ENCODE results near the gene MLN. TPM values are rescaled to one million over a fixed set of nuclear protein-coding genes. Genes with fewer than 3 reads are reported as not detected.

Gene MLN
- total RNA-seq, 2 experiments from 2014 or later, result not detected

- Mint-ChIP-seq H3K27ac (no peak overlapping the region), H3K4me3 (no peak overlapping the region), H3K27me3 (ENCODE audit: low read depth) (no peaks in the 10 kb centered on the region)
Observed at GRCh38 chr6:33771146-33772081, 32.4 kb downstream of the MLN start.

GRCh38 chr6:33770833-33771145 lies 33.0 kb downstream of the MLN start:
- Mint-ChIP-seq H3K27ac (no peak overlapping the region), H3K36me3 (ENCODE audit: low read depth) (peaks cover 10% of the 10 kb centered on the region), H3K4me3 (no peak overlapping the region), H3K9me3 (no peaks in the 10 kb centered on the region), H3K4me1 (ENCODE audit: low read depth) (peaks cover 3% of the 10 kb centered on the region), H3K27me3 (ENCODE audit: low read depth) (no peaks in the 10 kb centered on the region)
- DNase-seq, result no peak
- intact Hi-C loops (cut with micrococcal nuclease), result loop anchor here (2.0 kb wide), 1 partner anchor 26 kb away; no protein-coding TSS in a partner anchor
- CTCF ChIA-PET, result interaction anchor here (0.6 to 7.7 kb wide), 35 partner anchors 9 to 383 kb away, joined by 3 to 66 read pairs (median 4); partner anchors contain the start of gene UQCC2

More at GRCh38 chr6:33771146-33772081, 32.4 kb downstream of the MLN start:
- H3K36me3 Mint-ChIP-seq (ENCODE audit: low read depth), result peaks cover 13% of the 10 kb centered on the region
- intact Hi-C loops (cut with micrococcal nuclease), result loop anchor here (2.0 kb wide), 1 partner anchor 27 kb away; no protein-coding TSS in a partner anchor
- H3K4me1 Mint-ChIP-seq (ENCODE audit: low read depth), result peaks cover 3% of the 10 kb centered on the region
- no peaks in the 10 kb centered on the region for H3K9me3 Mint-ChIP-seq
- CTCF ChIA-PET, result interaction anchor here (0.6 to 7.7 kb wide), 39 partner anchors 8 to 726 kb away, joined by 3 to 66 read pairs (median 3); partner anchors contain the start of gene UQCC2
- DNase-seq, result peak; percentile 63

- Mint-ChIP-seq H3K36me3 (ENCODE audit: low read depth) (peaks cover 6% of the 10 kb centered on the region), H3K27ac (no peak overlapping the region), H3K4me1 (ENCODE audit: low read depth) (peaks cover 3% of the 10 kb centered on the region), H3K4me3 (no peak overlapping the region), H3K9me3 (no peaks in the 10 kb centered on the region), H3K27me3 (ENCODE audit: low read depth) (no peaks in the 10 kb centered on the region)
- intact Hi-C loops (cut with micrococcal nuclease), result loop anchor here (2.0 kb wide), 1 partner anchor 25 kb away; no protein-coding TSS in a partner anchor
- CTCF ChIA-PET, result interaction anchor here (0.5 to 7.7 kb wide), 17 partner anchors 9 to 384 kb away, joined by 3 to 66 read pairs (median 4); partner anchors contain the start of gene UQCC2
- DNase-seq, result no peak
Observed at GRCh38 chr6:33770124-33770832, 33.5 kb downstream of the MLN start.

GRCh38 chr6:33769248-33769821 lies 34.5 kb downstream of the MLN start:
- DNase-seq, result no peak
- no peaks in the 10 kb centered on the region for H3K36me3 Mint-ChIP-seq (ENCODE audit: low read depth)
- H3K4me3 Mint-ChIP-seq, result no peak overlapping the region
- no peaks in the 10 kb centered on the region for H3K9me3 Mint-ChIP-seq
- CTCF ChIA-PET, result interaction anchor here (0.8 to 7.7 kb wide), 11 partner anchors 8 to 385 kb away, joined by 3 to 66 read pairs (median 6); no protein-coding TSS in a partner anchor
- intact Hi-C loops (cut with micrococcal nuclease), result loop anchor here (2.0 kb wide), 1 partner anchor 385 kb away; no protein-coding TSS in a partner anchor
- H3K27ac Mint-ChIP-seq, result no peak overlapping the region
- no peaks in the 10 kb centered on the region for H3K27me3 Mint-ChIP-seq (ENCODE audit: low read depth)
- H3K4me1 Mint-ChIP-seq (ENCODE audit: low read depth), result peaks cover 3% of the 10 kb centered on the region

- CTCF ChIA-PET, result interaction anchor here (0.7 to 7.7 kb wide), 9 partner anchors 23 to 386 kb away, joined by 3 to 66 read pairs (median 6); no protein-coding TSS in a partner anchor
- no peaks in the 10 kb centered on the region for H3K27me3 Mint-ChIP-seq (ENCODE audit: low read depth)
- intact Hi-C loops (cut with micrococcal nuclease), result loop anchor here (1.0 to 2.0 kb wide), 2 partner anchors 259 to 386 kb away; no protein-coding TSS in a partner anchor
- no peak overlapping the region for H3K27ac Mint-ChIP-seq
- H3K4me3 Mint-ChIP-seq, result no peak overlapping the region
- no peaks in the 10 kb centered on the region for H3K9me3 Mint-ChIP-seq
- no peaks in the 10 kb centered on the region for H3K36me3 Mint-ChIP-seq (ENCODE audit: low read depth)
- peak; percentile 85 for DNase-seq
- H3K4me1 Mint-ChIP-seq (ENCODE audit: low read depth), result peaks cover 3% of the 10 kb centered on the region
Observed at GRCh38 chr6:33768644-33769120, 35.1 kb downstream of the MLN start.

GRCh38 chr6:33766921-33767907 lies 36.6 kb downstream of the MLN start:
- no peaks in the 10 kb centered on the region for H3K27me3 Mint-ChIP-seq (ENCODE audit: low read depth)
- no peak overlapping the region for H3K4me3 Mint-ChIP-seq
- no peaks in the 10 kb centered on the region for H3K9me3 Mint-ChIP-seq
- H3K36me3 Mint-ChIP-seq (ENCODE audit: low read depth), result no peaks in the 10 kb centered on the region
- DNase-seq, result no peak
- intact Hi-C loops (cut with micrococcal nuclease), result no loop called here
- peaks cover 3% of the 10 kb centered on the region for H3K4me1 Mint-ChIP-seq (ENCODE audit: low read depth)
- no peak overlapping the region for H3K27ac Mint-ChIP-seq
- CTCF ChIA-PET, result interaction anchor here (0.6 to 7.7 kb wide), 16 partner anchors 9 to 288 kb away, joined by 3 to 66 read pairs (median 4); partner anchors contain the start of gene UQCC2

- Mint-ChIP-seq H3K9me3 (no peaks in the 10 kb centered on the region), H3K27ac (no peak overlapping the region), H3K4me3 (no peak overlapping the region), H3K36me3 (ENCODE audit: low read depth) (no peaks in the 10 kb centered on the region), H3K27me3 (ENCODE audit: low read depth) (no peaks in the 10 kb centered on the region), H3K4me1 (ENCODE audit: low read depth) (no peaks in the 10 kb centered on the region)
- CTCF ChIA-PET, result no interaction called here
- intact Hi-C loops (cut with micrococcal nuclease), result no loop called here
- DNase-seq, result no peak
Observed at GRCh38 chr6:33765368-33765767, 38.4 kb downstream of the MLN start.

- CTCF ChIA-PET, result interaction anchor here (0.7 kb wide), 1 partner anchor 97 kb away, joined by 3 read pairs; no protein-coding TSS in a partner anchor
Observed at GRCh38 chr6:33764036-33764435, 39.8 kb downstream of the MLN start.

GRCh38 chr6:33763483-33763882 lies 40.3 kb downstream of the MLN start:
- intact Hi-C loops (cut with micrococcal nuclease), result no loop called here
- CTCF ChIA-PET, result interaction anchor here (0.6 to 1.9 kb wide), 3 partner anchors 52 to 925 kb away, joined by 3 to 7 read pairs (median 3); partner anchors contain the start of genes TAP2 and UQCC2
- Mint-ChIP-seq H3K27ac (no peak overlapping the region), H3K27me3 (ENCODE audit: low read depth) (no peaks in the 10 kb centered on the region), H3K4me3 (no peak overlapping the region), H3K9me3 (no peaks in the 10 kb centered on the region), H3K4me1 (ENCODE audit: low read depth) (no peaks in the 10 kb centered on the region), H3K36me3 (ENCODE audit: low read depth) (no peaks in the 10 kb centered on the region)
- no peak for DNase-seq

More at GRCh38 chr6:33764036-33764435, 39.8 kb downstream of the MLN start:
- H3K27me3 Mint-ChIP-seq (ENCODE audit: low read depth), result no peaks in the 10 kb centered on the region
- no peak overlapping the region for H3K27ac Mint-ChIP-seq
- no peaks in the 10 kb centered on the region for H3K4me1 Mint-ChIP-seq (ENCODE audit: low read depth)
- H3K4me3 Mint-ChIP-seq, result no peak overlapping the region
- intact Hi-C loops (cut with micrococcal nuclease), result no loop called here
- no peaks in the 10 kb centered on the region for H3K36me3 Mint-ChIP-seq (ENCODE audit: low read depth)
- no peak for DNase-seq
- no peaks in the 10 kb centered on the region for H3K9me3 Mint-ChIP-seq

- Mint-ChIP-seq H3K27ac (no peak overlapping the region), H3K4me3 (no peak overlapping the region), H3K36me3 (ENCODE audit: low read depth) (no peaks in the 10 kb centered on the region), H3K27me3 (ENCODE audit: low read depth) (no peaks in the 10 kb centered on the region), H3K9me3 (no peaks in the 10 kb centered on the region), H3K4me1 (ENCODE audit: low read depth) (no peaks in the 10 kb centered on the region)
- intact Hi-C loops (cut with micrococcal nuclease), result loop anchor here (1.0 kb wide), 3 partner anchors 18 to 176 kb away; partner anchors contain the start of gene UQCC2
- no peak for DNase-seq
- CTCF ChIA-PET, result interaction anchor here (0.7 to 2.0 kb wide), 6 partner anchors 9 to 389 kb away, joined by 3 to 8 read pairs (median 4); partner anchors contain the start of gene UQCC2
Observed at GRCh38 chr6:33762713-33763112, 41.1 kb downstream of the MLN start.
